Heart left ventricle (tissue), 16 donors: ENCODE measurements around the gene GLIS2. TPM values are rescaled to one million over a fixed set of nuclear protein-coding genes. Genes with fewer than 3 reads are reported as not detected.

ENCODE experiments used
- ATAC-seq, 4 donors: fragments of 200-7000 bp; cut with Tn5 transposase; one replicate each; pipeline ENCODE4 v1.9.1; 2020 to 2022; ENCODE audit warnings: moderate library complexity in 4 of 4, mild to moderate bottlenecking in 3 of 4, moderate number of reproducible peaks in 1 of 4
- DNase-seq, 5 donors: peaks; one replicate each; pipeline ENCODE4 v3.0.0-alpha.2; 2020
- H3K27ac ChIP-seq, 12 donors: fragments of 200-600 bp; sonication (generic) in 4 of 12; one replicate each; pipeline versions ENCODE4 v1.5.0 to v1.8.0; 2016 to 2022; ENCODE audit warnings: mild to moderate bottlenecking in 2 of 12
- H3K27me3 ChIP-seq, 9 donors: fragments of 200-600 bp; sonication (generic) in 2 of 9; one replicate each; pipeline versions ENCODE4 v1.5.1 to v1.8.0; 2016 to 2022; ENCODE audit warnings: mild to moderate bottlenecking in 3 of 9
- H3K36me3 ChIP-seq, 9 donors: fragments of 200-600 bp; sonication (generic) in 2 of 9; one replicate each; pipeline versions ENCODE4 v1.5.0 to v1.8.0; 2018 to 2022; ENCODE audit warnings: mild to moderate bottlenecking in 2 of 9
- H3K4me1 ChIP-seq, 12 donors: fragments of 200-600 bp; sonication (generic) in 4 of 12; one replicate each; pipeline versions ENCODE4 v1.5.0 to v1.8.0; 2016 to 2022; ENCODE audit warnings: mild to moderate bottlenecking in 3 of 12
- H3K4me3 ChIP-seq, 12 donors: fragments of 200-600 bp; sonication (generic) in 4 of 12; one replicate each; pipeline versions ENCODE4 v1.5.0 to v1.8.0; 2017 to 2022; ENCODE audit warnings: mild to moderate bottlenecking in 9 of 12, moderate library complexity in 4 of 12
- H3K9me3 ChIP-seq, 12 donors: fragments of 200-600 bp; sonication (generic) in 4 of 12; one replicate each; pipeline versions ENCODE4 v1.5.0 to v1.8.0; 2016 to 2022; ENCODE audit warnings: mild to moderate bottlenecking in 1 of 12
- CTCF ChIP-seq, 12 donors: fragments of 200-600 bp; sonication (generic) in 4 of 12; IDR thresholded peaks; one replicate each; pipeline versions ENCODE4 v1.5.0 to v1.8.0; 2018 to 2022; ENCODE audit warnings: antibody characterized with exemption in 12 of 12, mild to moderate bottlenecking in 5 of 12
- POLR2A ChIP-seq, 2 donors: fragments of 450-650 bp; IDR thresholded peaks; one replicate each; pipeline ENCODE4 v1.6.1; 2017; ENCODE audit warnings: antibody characterized with exemption in 2 of 2, mild to moderate bottlenecking in 2 of 2, moderate library complexity in 2 of 2
- WGBS, 4 donors: extraction: QIAGEN DNeasy Blood & Tissue Kit in 2 of 4; methylation state at CpG; one replicate each; pipeline versions ENCODE4 v1.1.5 to v1.1.7; 2013 to 2018; 5-methylcytosine and 5-hydroxymethylcytosine counted together
- intact Hi-C, 10 donors: fragments of 100-400 bp; cut with DNase I; formaldehyde crosslinking; loops; one replicate each; pipeline versions ENCODE4 v1.11.1 to v1.14.2; 2022
- polyA plus RNA-seq, 2 donors: library from polyadenylated mRNA; stranded (reverse); fragments of 200-250 nt; gene quantifications; one replicate each; pipeline ENCODE4 v1.2.3, GENCODE V29; 2013
- total RNA-seq, 9 donors: library from RNA; depleted of rRNA in 2 of 9; stranded (reverse); fragments of >200 nt in 2 of 9; fragmentation: NEBNext Ultra II Directional in 3 of 9; extraction: Animal tissue kit (Norgen Biotek cat#: 25700) in 3 of 9; gene quantifications; one replicate each; pipeline versions ENCODE4 v1.1.0 to v1.2.4, GENCODE V29; 2016 to 2023
- donor health status: ischemic (EF 13 %, LVEDD 7.1; RV severe dilation, severe dysfunction).
- donor health status: healthy with polysubstance abuse.
- donor health status: DM: no; HTN: yes; CAD: no.
- donor health status: DM: no; HTN: no; CAD: no.
- donor health status: ischemic (EF 25% LVEDD 6.9; RV normal size, moderate dysfunction).
- donor health status: ischemic (EF 25% LVEDD 5.7; RV mildly dilated, moderate dysfunction).
- donor health status: healthy.
- donor health status: DM: yes; HTN: yes; CAD: no.
- donor health status: ischemic (EF 35%, LVEDD 5.7; RV mildly dilated, moderate dysfunction).
- donor health status: nonischemic (EF 11% LVEDD 7.7; RV severe dilation, severe dysfunction).
- donor health status: DM: yes; HTN: yes; CAD: no.
- donor health status: PGD.
- donor health status: ischemic (EF 29% LVEDD 5.4; RV normal size, mild dysfunction).
- donor health status: nonischemic (EF 23%, LVEDD 6.1; RV moderate dilation, normal function).

GLIS2 gene
- total and polyA plus RNA-seq, 11 donors = 7.6 to 23.4 (median 12.7) TPM

- no peaks in the 10 kb centered on the region for H3K9me3 ChIP-seq
- WGBS, 4 donors = 87 to 93% (median 91%) methylated on average over 6 of the region's 6 CpGs
- H3K27me3 ChIP-seq = no peaks in the 10 kb centered on the region
- ATAC-seq (no peak), DNase-seq (no peak)
- H3K27ac ChIP-seq = no peak overlapping the region
- TF ChIP-seq CTCF (IDR thresholded peaks at IDR 0.05) (no peak), POLR2A (IDR thresholded peaks at IDR 0.05) (no peak)
- peaks cover 3 to 46% (median 34%) of the 10 kb centered on the region in 12 donors for H3K4me1 ChIP-seq
- intact Hi-C loops = loop anchor here in 1 of 10 donors (10.0 kb wide), 1 partner anchor 109 kb away; no protein-coding TSS in a partner anchor
- no peak overlapping the region for H3K4me3 ChIP-seq
- no peaks in the 10 kb centered on the region for H3K36me3 ChIP-seq
Observed at GRCh38 chr16:4295581-4295980, 20.3 kb upstream of the GLIS2 start.

- Histone ChIP-seq H3K27me3 (no peaks in the 10 kb centered on the region), H3K4me3 (no peak overlapping the region), H3K27ac (no peak overlapping the region), H3K4me1 (peaks cover 3 to 39% (median 31%) of the 10 kb centered on the region in 12 donors), H3K9me3 (no peaks in the 10 kb centered on the region), H3K36me3 (peaks cover 0 to 6% (median 0%) of the 10 kb centered on the region in 9 donors)
- 87 to 94% (median 93%) methylated on average over 6 of the region's 6 CpGs for WGBS, 4 donors
- ATAC-seq (no peak), DNase-seq (no peak)
- TF ChIP-seq POLR2A (IDR thresholded peaks at IDR 0.05) (no peak), CTCF (IDR thresholded peaks at IDR 0.05) (no peak)
- intact Hi-C loops = loop anchor here in 1 of 10 donors (10.0 kb wide), 1 partner anchor 107 kb away; no protein-coding TSS in a partner anchor
Observed at GRCh38 chr16:4297480-4297879, 18.4 kb upstream of the GLIS2 start.

- Histone ChIP-seq H3K36me3 (peaks cover 0 to 6% (median 0%) of the 10 kb centered on the region in 9 donors), H3K4me3 (peak overlapping the region in 1 of 12 donors; percentile 12), H3K27me3 (no peaks in the 10 kb centered on the region), H3K9me3 (no peaks in the 10 kb centered on the region), H3K4me1 (peaks cover 3 to 25% (median 20%) of the 10 kb centered on the region in 12 donors), H3K27ac (peak overlapping the region; percentile 6 to 89 (median 68))
- WGBS, 4 donors = 24 to 35% (median 31%) methylated on average over 14 to 15 of the region's 15 CpGs
- DNase-seq (peak; percentile 80 to 91 (median 85)), ATAC-seq (peak; percentile 78 to 96 (median 96))
- TF ChIP-seq CTCF (IDR thresholded peaks at IDR 0.05) (no peak), POLR2A (IDR thresholded peaks at IDR 0.05) (no peak)
- intact Hi-C loops = loop anchor here in 1 of 10 donors (10.0 kb wide), 1 partner anchor 106 kb away; no protein-coding TSS in a partner anchor
Observed at GRCh38 chr16:4298761-4299522, 16.9 kb upstream of the GLIS2 start.

- H3K9me3 ChIP-seq = no peaks in the 10 kb centered on the region
- H3K4me3 ChIP-seq = no peak overlapping the region
- intact Hi-C loops = no loop called here
- ATAC-seq (no peak), DNase-seq (no peak)
- H3K4me1 ChIP-seq = peaks cover 3 to 22% (median 16%) of the 10 kb centered on the region in 12 donors
- H3K27me3 ChIP-seq = no peaks in the 10 kb centered on the region
- peaks cover 0 to 6% (median 0%) of the 10 kb centered on the region in 9 donors for H3K36me3 ChIP-seq
- 96 to 99% (median 97%) methylated on average over 4 of the region's 4 CpGs for WGBS, 4 donors
- TF ChIP-seq CTCF (IDR thresholded peaks at IDR 0.05) = no peak
- no peak for TF ChIP-seq POLR2A (IDR thresholded peaks at IDR 0.05)
- H3K27ac ChIP-seq = no peak overlapping the region
Observed at GRCh38 chr16:4301177-4301576, 14.7 kb upstream of the GLIS2 start.
